H9 (cell line): ENCODE results near the gene STYK1. TPM values are rescaled to one million over a fixed set of nuclear protein-coding genes. Genes with fewer than 3 reads are reported as not detected.

ENCODE experiments used
- DNase-seq: peaks from one replicate; pipeline ENCODE4 v3.0.0-alpha.2; 2017
- H2AFZ ChIP-seq: one replicate; pipeline ENCODE4 v1.6.1; 2013; ENCODE audit warnings: mild to moderate bottlenecking, low read length, control low read depth, moderate library complexity
- H2AK5ac ChIP-seq: 2 replicates; pipeline ENCODE4 v1.6.1; 2013; ENCODE audit warnings: low read length, control low read depth, mixed read lengths; ENCODE audit not compliant: insufficient read length
- H2BK120ac ChIP-seq: one replicate; pipeline ENCODE4 v1.6.1; 2013; ENCODE audit warnings: low read depth, mild to moderate bottlenecking, low read length, control low read depth, inconsistent platforms; ENCODE audit not compliant: poor library complexity, severe bottlenecking
- H2BK12ac ChIP-seq: 2 replicates; pipeline ENCODE4 v1.6.1; 2013; ENCODE audit warnings: low read length, control low read depth, mixed read lengths, low read depth; ENCODE audit not compliant: insufficient read length
- H2BK15ac ChIP-seq: 2 replicates; pipeline ENCODE4 v1.6.1; 2013; ENCODE audit warnings: low read depth, low read length, control low read depth
- H2BK20ac ChIP-seq: one replicate; pipeline ENCODE4 v1.6.1; 2013; ENCODE audit warnings: low read depth, mild to moderate bottlenecking, low read length, control low read depth, inconsistent platforms; ENCODE audit not compliant: poor library complexity, severe bottlenecking
- H2BK5ac ChIP-seq: 2 replicates; pipeline ENCODE4 v1.6.1; 2013; ENCODE audit warnings: low read length, control low read depth, mixed read lengths; ENCODE audit not compliant: insufficient read length
- H3K14ac ChIP-seq: 2 replicates; pipeline ENCODE4 v1.6.1; 2013; ENCODE audit warnings: low read length, control low read depth; ENCODE audit not compliant: insufficient read depth
- H3K18ac ChIP-seq: 2 replicates; pipeline ENCODE4 v1.6.1; 2013; ENCODE audit warnings: low read depth, mild to moderate bottlenecking, mixed read lengths, low read length, control low read depth; ENCODE audit not compliant: insufficient read length
- H3K23ac ChIP-seq: 2 replicates; pipeline ENCODE4 v1.6.1; 2013; ENCODE audit warnings: low read length, control low read depth, mixed read lengths, low read depth; ENCODE audit not compliant: insufficient read length
- H3K23me2 ChIP-seq: 2 replicates; pipeline ENCODE4 v1.6.1; 2013; ENCODE audit warnings: low read depth, mild to moderate bottlenecking, mixed read lengths, low read length, control low read depth; ENCODE audit not compliant: insufficient read length, poor library complexity, severe bottlenecking
- H3K27ac ChIP-seq: 2 replicates; pipeline ENCODE4 v1.5.1; 2013; ENCODE audit warnings: low read length, control low read depth, mixed read lengths, low read depth; ENCODE audit not compliant: insufficient read length
- H3K27me3 ChIP-seq: 2 replicates; pipeline ENCODE4 v1.6.1; 2013; ENCODE audit warnings: low read length, control low read depth, inconsistent platforms; ENCODE audit not compliant: insufficient read depth
- H3K4ac ChIP-seq: 2 replicates; pipeline ENCODE4 v1.6.1; 2013; ENCODE audit warnings: low read depth, mild to moderate bottlenecking, control low read depth, inconsistent platforms, low read length, moderate library complexity
- H3K4me1 ChIP-seq: 2 replicates; pipeline ENCODE4 v1.6.1; 2013; ENCODE audit warnings: low read length, control low read depth, inconsistent platforms; ENCODE audit not compliant: insufficient read depth
- H3K4me2 ChIP-seq: 2 replicates; pipeline ENCODE4 v1.6.1; 2013; ENCODE audit warnings: low read length, control low read depth, mixed read lengths; ENCODE audit not compliant: insufficient read length, insufficient read depth
- H3K56ac ChIP-seq: 2 replicates; pipeline ENCODE4 v1.6.1; 2013; ENCODE audit warnings: low read depth, mild to moderate bottlenecking, mixed read lengths, low read length, control low read depth; ENCODE audit not compliant: insufficient read length
- H3K79me1 ChIP-seq: 2 replicates; pipeline ENCODE4 v1.6.1; 2013; ENCODE audit warnings: low read depth, mild to moderate bottlenecking, moderate library complexity, low read length, control low read depth, inconsistent platforms; ENCODE audit not compliant: insufficient read depth, poor library complexity, severe bottlenecking
- H3K79me2 ChIP-seq: 2 replicates; pipeline ENCODE4 v1.6.1; 2013; ENCODE audit warnings: low read length, control low read depth, inconsistent platforms; ENCODE audit not compliant: insufficient read depth
- H3K9ac ChIP-seq: 2 replicates; pipeline ENCODE4 v1.6.1; 2013; ENCODE audit warnings: low read length, control low read depth, mixed read lengths; ENCODE audit not compliant: insufficient read length; ENCODE audit errors: extremely low read depth
- H3K9me3 ChIP-seq: one replicate; pipeline ENCODE4 v1.6.1; 2013; ENCODE audit warnings: low read depth, low read length, inconsistent platforms; ENCODE audit not compliant: control insufficient read depth
- H3T11ph ChIP-seq: one replicate; pipeline ENCODE4 v1.6.1; 2013; ENCODE audit warnings: mild to moderate bottlenecking, low read length, control low read depth, inconsistent platforms
- H4K20me1 ChIP-seq: one replicate; pipeline ENCODE4 v1.6.1; 2013; ENCODE audit not compliant: control insufficient read depth, insufficient read length, insufficient read depth
- H4K5ac ChIP-seq: 2 replicates; pipeline ENCODE4 v1.6.1; 2013; ENCODE audit warnings: low read depth, mild to moderate bottlenecking, mixed read lengths, low read length, control low read depth; ENCODE audit not compliant: insufficient read length
- H4K8ac ChIP-seq: replicated peaks from 2 replicates; pipeline ENCODE4 v1.6.1; 2013; ENCODE audit warnings: low read length, control low read depth, mixed read lengths, low read depth; ENCODE audit not compliant: insufficient read length
- H4K91ac ChIP-seq: 2 replicates; pipeline ENCODE4 v1.6.1; 2013; ENCODE audit warnings: low read depth, mild to moderate bottlenecking, moderate library complexity, mixed read lengths, low read length, control low read depth; ENCODE audit not compliant: insufficient read length
- H3K27ac Mint-ChIP-seq, 3 experiments: 2 replicates in 2 of 3; 3 replicates in 1 of 3; pipeline ENCODE4 v1.8.0; 2020 to 2021; ENCODE audit warnings: mixed read lengths in 3 of 3, mild to moderate bottlenecking in 1 of 3, moderate library complexity in 1 of 3
- H3K27me3 Mint-ChIP-seq: 2 replicates; pipeline ENCODE4 v1.8.0; 2021; ENCODE audit warnings: low read depth, mild to moderate bottlenecking, moderate library complexity, mixed read lengths
- H3K36me3 Mint-ChIP-seq, 3 experiments: 2 replicates in 2 of 3; 3 replicates in 1 of 3; pipeline ENCODE4 v1.8.0; 2020 to 2021; ENCODE audit warnings: low read depth in 3 of 3, mixed read lengths in 3 of 3; ENCODE audit not compliant: insufficient read depth in 1 of 3
- H3K4me1 Mint-ChIP-seq, 2 experiments: 2 replicates each; pipeline ENCODE4 v1.8.0; 2020; ENCODE audit warnings: mixed read lengths in 2 of 2
- H3K4me3 Mint-ChIP-seq, 2 experiments: 2 replicates in 1 of 2; 3 replicates in 1 of 2; pipeline ENCODE4 v1.8.0; 2020 to 2021; ENCODE audit warnings: mild to moderate bottlenecking in 2 of 2, mixed read lengths in 2 of 2, moderate library complexity in 1 of 2
- H3K9me3 Mint-ChIP-seq, 2 experiments: 2 replicates in 1 of 2; 3 replicates in 1 of 2; pipeline ENCODE4 v1.8.0; 2020; ENCODE audit warnings: mild to moderate bottlenecking in 2 of 2, mixed read lengths in 2 of 2, moderate library complexity in 1 of 2
- WGBS: extraction: QIAGEN DNeasy Blood & Tissue Kit; methylation state at CpG from one replicate; pipeline ENCODE4 v1.1.7; 2013; ENCODE audit warnings: missing lambda C conversion rate, low lambda C conversion rate, mixed read lengths; ENCODE audit not compliant: insufficient read length; ENCODE audit errors: extremely low coverage; 5-methylcytosine and 5-hydroxymethylcytosine counted together
- total RNA-seq: library from RNA; stranded (reverse); gene quantifications from 2 replicates; pipeline ENCODE4 v1.2.1, GENCODE V29; 2021
- TF ChIP-seq, protein P1 (sequence below): fragments of 200-600 bp; sonication (generic); conservative IDR thresholded peaks from 3 replicates; pipeline ENCODE4 v1.8.0; 2021; ENCODE audit warnings: antibody characterized with exemption, mild to moderate bottlenecking

STYK1 gene
- total RNA-seq, 1 experiment from 2014 or later: 0.37 TPM

DNA sequence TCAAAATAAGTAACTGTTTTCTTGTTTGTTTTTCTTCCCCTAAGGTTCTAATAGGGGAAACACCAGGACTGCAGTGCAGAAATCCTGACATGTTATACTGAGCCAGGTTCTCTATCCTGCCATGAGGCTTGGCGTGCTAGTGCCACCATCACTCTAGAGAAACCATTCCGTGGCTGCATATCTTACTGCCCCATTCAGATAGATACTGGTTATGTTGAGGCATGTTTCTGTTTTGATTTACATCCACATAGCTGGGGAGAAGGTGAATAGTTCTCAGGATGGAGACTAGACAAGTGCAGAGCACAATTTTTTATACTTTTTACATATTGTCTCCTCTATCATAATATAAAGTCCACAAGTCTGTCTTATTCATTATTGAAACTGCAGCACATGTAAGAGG, 72.0 kb downstream of the STYK1 start:
- Histone ChIP-seq H2AFZ (no peak overlapping the region), H3K4me1 (no peaks in the 10 kb centered on the region), H4K91ac (no peak overlapping the region), H3K79me2 (no peaks in the 10 kb centered on the region), H3K4me2 (no peak overlapping the region), H3K79me1 (no peaks in the 10 kb centered on the region), H4K20me1 (no peaks in the 10 kb centered on the region), H3K4ac (no peak overlapping the region), H2BK15ac (no peak overlapping the region), H3K23ac (no peak overlapping the region), H3T11ph (no peak overlapping the region), H3K9me3 (no peaks in the 10 kb centered on the region), H2BK5ac (no peak overlapping the region), H2BK120ac (no peak overlapping the region), H3K18ac (no peak overlapping the region), H3K9ac (no peak overlapping the region), H3K56ac (no peak overlapping the region), H4K5ac (no peak overlapping the region), H4K8ac (no peak overlapping the region), H2AK5ac (no peak overlapping the region), H3K27me3 (no peaks in the 10 kb centered on the region), H2BK20ac (no peak overlapping the region), H3K27ac (no peak overlapping the region), H2BK12ac (no peak overlapping the region), H3K23me2 (no peaks in the 10 kb centered on the region), H3K14ac (no peak overlapping the region)
- H3K36me3 Mint-ChIP-seq: peaks cover 0 to 25% (median 24%) of the 10 kb centered on the region in 3 experiments; a peak in 5 of 7 replicates
- no CpG with 5 or more reads among the region's 2 CpGs for WGBS
- peaks cover 0 to 3% of the 10 kb centered on the region in 2 experiments; a peak in 1 of 4 replicates for H3K4me1 Mint-ChIP-seq
- no peaks in the 10 kb centered on the region for H3K27me3 Mint-ChIP-seq
- no peak for DNase-seq
- H3K27ac Mint-ChIP-seq: no peak overlapping the region
- no peak overlapping the region for H3K4me3 Mint-ChIP-seq
- no peaks in the 10 kb centered on the region for H3K9me3 Mint-ChIP-seq
- TF ChIP-seq, protein P1, sequence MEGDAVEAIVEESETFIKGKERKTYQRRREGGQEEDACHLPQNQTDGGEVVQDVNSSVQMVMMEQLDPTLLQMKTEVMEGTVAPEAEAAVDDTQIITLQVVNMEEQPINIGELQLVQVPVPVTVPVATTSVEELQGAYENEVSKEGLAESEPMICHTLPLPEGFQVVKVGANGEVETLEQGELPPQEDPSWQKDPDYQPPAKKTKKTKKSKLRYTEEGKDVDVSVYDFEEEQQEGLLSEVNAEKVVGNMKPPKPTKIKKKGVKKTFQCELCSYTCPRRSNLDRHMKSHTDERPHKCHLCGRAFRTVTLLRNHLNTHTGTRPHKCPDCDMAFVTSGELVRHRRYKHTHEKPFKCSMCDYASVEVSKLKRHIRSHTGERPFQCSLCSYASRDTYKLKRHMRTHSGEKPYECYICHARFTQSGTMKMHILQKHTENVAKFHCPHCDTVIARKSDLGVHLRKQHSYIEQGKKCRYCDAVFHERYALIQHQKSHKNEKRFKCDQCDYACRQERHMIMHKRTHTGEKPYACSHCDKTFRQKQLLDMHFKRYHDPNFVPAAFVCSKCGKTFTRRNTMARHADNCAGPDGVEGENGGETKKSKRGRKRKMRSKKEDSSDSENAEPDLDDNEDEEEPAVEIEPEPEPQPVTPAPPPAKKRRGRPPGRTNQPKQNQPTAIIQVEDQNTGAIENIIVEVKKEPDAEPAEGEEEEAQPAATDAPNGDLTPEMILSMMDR: no peak
